Muscle of leg (tissue), 11 donors: ENCODE measurements around the gene UBD. TPM values are rescaled to one million over a fixed set of nuclear protein-coding genes. Genes with fewer than 3 reads are reported as not detected.

ENCODE experiments used
- DNase-seq: peaks from one replicate; pipeline ENCODE4 v3.0.0; 2013
- H3K27ac ChIP-seq: one replicate; pipeline ENCODE4 v1.5.1; 2013; ENCODE audit warnings: mild to moderate bottlenecking, low read length, control low read depth
- H3K27me3 ChIP-seq: one replicate; pipeline ENCODE4 v1.6.1; 2013; ENCODE audit warnings: low read length; ENCODE audit not compliant: control insufficient read depth, insufficient read depth
- H3K36me3 ChIP-seq: one replicate; pipeline ENCODE4 v1.6.1; 2013; ENCODE audit warnings: low read length; ENCODE audit not compliant: control insufficient read depth, insufficient read depth
- H3K4me1 ChIP-seq: one replicate; pipeline ENCODE4 v1.6.1; 2013; ENCODE audit warnings: low read length; ENCODE audit not compliant: control insufficient read depth, insufficient read depth
- H3K4me3 ChIP-seq: one replicate; pipeline ENCODE4 v1.5.1; 2013; ENCODE audit warnings: low read length, control low read depth
- H3K9me3 ChIP-seq: replicated peaks from 2 replicates; pipeline ENCODE4 v1.6.1; 2013; ENCODE audit warnings: low read depth, low read length; ENCODE audit not compliant: control insufficient read depth
- WGBS: methylation state at CpG from one replicate; pipeline ENCODE4 v1.1.5; 2013; ENCODE audit warnings: missing lambda C conversion rate; ENCODE audit not compliant: insufficient coverage; 5-methylcytosine and 5-hydroxymethylcytosine counted together
- polyA plus RNA-seq, 8 donors: library from polyadenylated mRNA; unstranded; fragments of 120-200 nt; gene quantifications; one replicate each; pipeline versions ENCODE4 v1.2.1 to v1.2.3, GENCODE V29; 2013; ENCODE audit warnings: inconsistent platforms in 1 of 8, low replicate concordance in 1 of 8; ENCODE audit not compliant: insufficient read length in 8 of 8, insufficient read depth in 1 of 8
- total RNA-seq: library from RNA; stranded (reverse); fragments of 120-200 nt; gene quantifications from one replicate; pipeline ENCODE4 v1.2.4, GENCODE V29; 2013

The UBD gene
- total and polyA plus RNA-seq, 9 donors, result 0.15 to 1.6 (median 0.31) TPM; not detected in 1

GRCh38 chr6:29509711-29510110 lies 49.8 kb downstream of the UBD start:
- peaks cover 3% of the 10 kb centered on the region for H3K27me3 ChIP-seq
- H3K27ac ChIP-seq, result no peak overlapping the region
- H3K4me3 ChIP-seq, result no peak overlapping the region
- no peaks in the 10 kb centered on the region for H3K4me1 ChIP-seq
- whole genome bisulfite sequencing, result 96% methylated on average over 5 of the region's 9 CpGs
- DNase-seq, result no peak
- H3K36me3 ChIP-seq, result no peaks in the 10 kb centered on the region
- no peaks in the 10 kb centered on the region for H3K9me3 ChIP-seq

- H3K27me3 ChIP-seq, result peaks cover 3% of the 10 kb centered on the region
- WGBS, result 83% methylated on average over 5 of the region's 6 CpGs
Observed at GRCh38 chr6:29509239-29509638, 50.3 kb downstream of the UBD start.

GRCh38 chr6:29507319-29507718 lies 52.2 kb downstream of the UBD start:
- Histone ChIP-seq H3K4me1 (no peaks in the 10 kb centered on the region), H3K36me3 (no peaks in the 10 kb centered on the region), H3K27me3 (peaks cover 3% of the 10 kb centered on the region), H3K4me3 (no peak overlapping the region), H3K27ac (no peak overlapping the region), H3K9me3 (no peaks in the 10 kb centered on the region)
- 73% methylated on average over 3 of the region's 5 CpGs for WGBS
- no peak for DNase-seq

More at GRCh38 chr6:29509239-29509638, 50.3 kb downstream of the UBD start:
- H3K36me3 ChIP-seq, result no peaks in the 10 kb centered on the region
- no peak overlapping the region for H3K27ac ChIP-seq
- H3K4me3 ChIP-seq, result no peak overlapping the region
- no peaks in the 10 kb centered on the region for H3K9me3 ChIP-seq
- no peak for DNase-seq
- no peaks in the 10 kb centered on the region for H3K4me1 ChIP-seq

- WGBS, result 75% methylated on average over 9 of the region's 11 CpGs
- Histone ChIP-seq H3K9me3 (no peaks in the 10 kb centered on the region), H3K27me3 (peaks cover 3% of the 10 kb centered on the region), H3K36me3 (no peaks in the 10 kb centered on the region), H3K27ac (no peak overlapping the region), H3K4me3 (no peak overlapping the region), H3K4me1 (no peaks in the 10 kb centered on the region)
- DNase-seq, result no peak
Observed at GRCh38 chr6:29506446-29507067, 53.0 kb downstream of the UBD start.

- Histone ChIP-seq H3K4me3 (no peak overlapping the region), H3K36me3 (no peaks in the 10 kb centered on the region), H3K9me3 (no peaks in the 10 kb centered on the region), H3K27ac (no peak overlapping the region), H3K27me3 (peaks cover under 1% of the 10 kb centered on the region), H3K4me1 (no peaks in the 10 kb centered on the region)
- 90% methylated on average over 2 of the region's 3 CpGs for WGBS
- DNase-seq, result no peak
Observed at GRCh38 chr6:29505808-29506207, 53.7 kb downstream of the UBD start.

Other genes with a start within 250 kb of the UBD start
- gene OR5V1, start 190.9 kb downstream of the UBD start, total RNA-seq, result not detected
- gene OR5V1, start 190.9 kb downstream of the UBD start, polyA plus RNA-seq, result not detected
- gene OR12D3, start 184.4 kb downstream of the UBD start, total RNA-seq, result not detected
- gene OR12D3, start 184.4 kb downstream of the UBD start, polyA plus RNA-seq, result not detected
- not detected for gene OR12D2, start 164.1 kb downstream of the UBD start, total RNA-seq
- gene OR12D2, start 164.1 kb downstream of the UBD start, polyA plus RNA-seq, result not detected
- gene OR12D1, start 144.8 kb downstream of the UBD start, total RNA-seq, result not detected
- gene OR12D1, start 144.8 kb downstream of the UBD start, polyA plus RNA-seq, result not detected
- not detected for gene OR10C1, start 120.4 kb downstream of the UBD start, total RNA-seq
- gene OR10C1, start 120.4 kb downstream of the UBD start, polyA plus RNA-seq, result not detected
- gene OR11A1, start 102.7 kb downstream of the UBD start, total RNA-seq, result not detected
- gene OR11A1, start 102.7 kb downstream of the UBD start, polyA plus RNA-seq, result not detected
- not detected for gene OR2H1, start 102.6 kb downstream of the UBD start, total RNA-seq
- under 1 TPM in 1 of 8 donors, not detected in 7; 0.14 TPM for gene OR2H1, start 102.6 kb downstream of the UBD start, polyA plus RNA-seq
- not detected for gene MAS1L, start 71.8 kb downstream of the UBD start, total RNA-seq
- not detected for gene MAS1L, start 71.8 kb downstream of the UBD start, polyA plus RNA-seq
- gene OR2H2, start 25.4 kb upstream of the UBD start, total RNA-seq, result not detected
- under 1 TPM; 0.04 to 0.32 (median 0.15) TPM for gene OR2H2, start 25.4 kb upstream of the UBD start, polyA plus RNA-seq
- gene GABBR1, start 73.5 kb upstream of the UBD start, total RNA-seq, result 14.0 TPM
- 10 to 100 TPM; 22.6 to 48.4 (median 37.0) TPM for gene GABBR1, start 73.5 kb upstream of the UBD start, polyA plus RNA-seq
- not detected for gene MOG, start 97.4 kb upstream of the UBD start, total RNA-seq
- gene MOG, start 97.4 kb upstream of the UBD start, polyA plus RNA-seq, result not detected
- not detected for gene ZFP57, start 121.4 kb upstream of the UBD start, total RNA-seq
- 1 to 10 TPM in 1 of 8 donors, under 1 TPM in 1, not detected in 6; 0.08 to 1.1 TPM for gene ZFP57, start 121.4 kb upstream of the UBD start, polyA plus RNA-seq
- gene HLA-F, start 163.7 kb upstream of the UBD start, total RNA-seq, result 6.6 TPM
- 10 to 100 TPM in 1 of 8 donors, 1 to 10 TPM in 7; 4.6 to 10.7 (median 6.9) TPM for gene HLA-F, start 163.7 kb upstream of the UBD start, polyA plus RNA-seq